HepG2 (cell line): ENCODE measurements around the gene NFE2. TPM values are rescaled to one million over a fixed set of nuclear protein-coding genes. Genes with fewer than 3 reads are reported as not detected.

Experiments
- AHR ChIP-seq: IDR thresholded peaks from 2 replicates; pipeline ENCODE4 v1.6.1; 2018; ENCODE audit warnings: missing genetic modification reagents, missing compliant biosample characterization
- GZF1 ChIP-seq: sonication (generic); formaldehyde crosslinking; IDR thresholded peaks from 2 replicates; pipeline ENCODE4 v1.5.1; 2020; ENCODE audit warnings: mild to moderate bottlenecking, missing genetic modification reagents
- IKZF1 ChIP-seq: fragments of 450-650 bp; IDR thresholded peaks from 2 replicates; pipeline ENCODE4 v1.7.1; 2016
- MZF1 ChIP-seq: sonication (generic); formaldehyde crosslinking; IDR thresholded peaks from 2 replicates; pipeline ENCODE4 v1.8.1; 2023; ENCODE audit warnings: mild to moderate bottlenecking, missing genetic modification reagents, borderline replicate concordance
- NFYC ChIP-seq: IDR thresholded peaks from 2 replicates; pipeline ENCODE4 v1.6.1; 2016; ENCODE audit warnings: missing genetic modification reagents, missing compliant biosample characterization
- PAF1 ChIP-seq: IDR thresholded peaks from 2 replicates; pipeline ENCODE4 v1.6.1; 2016; ENCODE audit warnings: missing genetic modification reagents, missing compliant biosample characterization
- POLR2AphosphoS5 ChIP-seq: IDR thresholded peaks from 2 replicates; pipeline ENCODE4 v1.6.1; 2012; ENCODE audit warnings: low read depth, low read length
- PRPF4 ChIP-seq: fragments of 200-400 bp; formaldehyde crosslinking; IDR thresholded peaks from 2 replicates; pipeline ENCODE4 v1.6.1; 2016; ENCODE audit warnings: low read length, low read depth; ENCODE audit not compliant: poor library complexity, severe bottlenecking
- RFX1 ChIP-seq: fragments of 450-650 bp; IDR thresholded peaks from 2 replicates; pipeline ENCODE4 v1.6.1; 2017
- RFXANK ChIP-seq: IDR thresholded peaks from 2 replicates; pipeline ENCODE4 v1.6.1; 2016
- SALL1 ChIP-seq: sonication (generic); formaldehyde crosslinking; IDR thresholded peaks from 2 replicates; pipeline ENCODE4 v1.8.0; 2022; ENCODE audit warnings: mild to moderate bottlenecking, missing genetic modification reagents
- SRSF1 ChIP-seq: fragments of 200-400 bp; formaldehyde crosslinking; optimal IDR thresholded peaks from 2 replicates; pipeline ENCODE3; 2017; ENCODE audit warnings: mild to moderate bottlenecking, low read depth, low read length, moderate library complexity
- SSRP1 ChIP-seq: IDR thresholded peaks from 2 replicates; pipeline ENCODE4 v1.6.1; 2016; ENCODE audit warnings: control low read depth
- TP53 ChIP-seq: sonication (generic); formaldehyde crosslinking; conservative IDR thresholded peaks from 2 replicates; pipeline ENCODE4 v1.4.0; 2020; ENCODE audit warnings: missing genetic modification reagents
- ZKSCAN5 ChIP-seq: sonication (generic); formaldehyde crosslinking; IDR thresholded peaks from 2 replicates; pipeline ENCODE4 v1.5.1; 2020; ENCODE audit warnings: mild to moderate bottlenecking, missing genetic modification reagents
- ZNF496 ChIP-seq: sonication (generic); formaldehyde crosslinking; IDR thresholded peaks from 2 replicates; pipeline ENCODE4 v1.8.1; 2023; ENCODE audit warnings: mild to moderate bottlenecking, moderate library complexity, missing genetic modification reagents; ENCODE audit not compliant: insufficient replicate concordance
- ZNF546 ChIP-seq: sonication (generic); formaldehyde crosslinking; conservative IDR thresholded peaks from 2 replicates; pipeline ENCODE4 v1.8.1; 2023; ENCODE audit warnings: mild to moderate bottlenecking, missing genetic modification reagents
- ZNF816 ChIP-seq: sonication (generic); formaldehyde crosslinking; IDR thresholded peaks from 2 replicates; pipeline ENCODE4 v1.8.0; 2022; ENCODE audit warnings: missing genetic modification reagents, mild to moderate bottlenecking, borderline replicate concordance
- polyA plus RNA-seq, 8 experiments: library from polyadenylated mRNA; depleted of rRNA in 3 of 8; stranded (reverse) in 7 of 8; unstranded in 1 of 8; fragments of >200 nt; fragmentation: Illumina TruSeq in 4 of 8; extraction: Trizol in 4 of 8; gene quantifications; 2 replicates each; pipeline versions ENCODE4 v1.2.1 to v1.2.3, GENCODE V29; 2011 to 2016; ENCODE audit warnings: low read depth in 4 of 8, missing spikeins in 1 of 8, mixed read lengths in 1 of 8; ENCODE audit not compliant: insufficient read depth in 1 of 8
- total RNA-seq, 5 experiments: library from RNA; depleted of rRNA; stranded (reverse); fragments of >200 nt; fragmentation: Illumina TruSeq; extraction: Trizol; gene quantifications; 2 replicates each; pipeline ENCODE4 v1.2.3, GENCODE V29; 2016; ENCODE audit warnings: low read depth in 1 of 5
- TF ChIP-seq, protein P1 (sequence below): sonication (generic); formaldehyde crosslinking; IDR thresholded peaks from 2 replicates; pipeline ENCODE4 v1.4.0; 2020; ENCODE audit warnings: missing genetic modification reagents, borderline replicate concordance
- TF ChIP-seq, protein P2 (sequence below): sonication (generic); formaldehyde crosslinking; IDR thresholded peaks from 2 replicates; pipeline ENCODE4 v1.5.0; 2020; ENCODE audit warnings: missing genetic modification reagents, mild to moderate bottlenecking, borderline replicate concordance
- TF ChIP-seq, protein P3 (sequence below): sonication (generic); formaldehyde crosslinking; IDR thresholded peaks from 2 replicates; pipeline ENCODE4 v1.5.1; 2020; ENCODE audit warnings: missing genetic modification reagents, mild to moderate bottlenecking, borderline replicate concordance
- TF ChIP-seq, protein P4 (sequence below): sonication (generic); formaldehyde crosslinking; IDR thresholded peaks from 2 replicates; pipeline ENCODE4 v1.5.0; 2020; ENCODE audit warnings: mild to moderate bottlenecking, missing genetic modification reagents

Gene NFE2
- total and polyA plus RNA-seq, 2 of the 13 experiments (the other 11 are each of a cell fraction or from before 2014, with no cell fraction given) = 4.5 to 7.8 TPM

DNA sequence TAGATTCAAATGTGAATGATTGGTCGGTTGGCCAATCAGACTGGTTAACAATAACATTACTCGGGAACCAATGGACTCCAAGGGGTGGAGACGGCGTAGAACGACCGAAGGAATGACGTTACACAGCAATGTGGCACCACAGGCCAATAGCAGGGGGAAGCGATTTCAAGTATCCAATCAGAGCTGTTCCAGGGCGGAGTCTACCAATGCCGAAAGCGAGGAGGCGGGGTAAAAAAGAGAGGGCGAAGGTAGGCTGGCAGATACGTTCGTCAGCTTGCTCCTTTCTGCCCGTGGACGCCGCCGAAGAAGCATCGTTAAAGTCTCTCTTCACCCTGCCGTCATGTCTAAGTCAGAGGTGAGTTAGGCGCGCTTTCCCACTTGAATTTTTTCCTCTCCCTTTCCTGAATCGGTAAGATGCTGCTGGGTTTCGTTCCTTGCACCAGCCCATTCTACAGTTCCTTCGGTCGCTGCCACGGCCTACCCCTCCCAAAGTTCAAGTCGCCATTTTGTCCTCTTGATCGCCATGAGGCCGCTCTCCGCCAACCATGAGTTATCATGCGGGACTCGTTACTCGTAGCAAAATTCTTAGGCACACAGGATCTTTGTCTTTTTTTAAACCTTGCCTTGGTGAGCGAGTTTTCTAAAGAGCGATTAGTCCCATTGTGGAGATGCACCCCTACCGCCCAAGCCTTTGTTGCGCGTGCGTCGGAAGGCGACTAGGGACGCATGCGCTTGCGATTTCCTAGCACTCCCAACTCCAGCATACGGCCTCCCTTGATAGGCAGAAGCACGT, 20.2 kb downstream of the NFE2 start, which contains the start of gene HNRNPA1 (continued):
- TF ChIP-seq, protein P1, sequence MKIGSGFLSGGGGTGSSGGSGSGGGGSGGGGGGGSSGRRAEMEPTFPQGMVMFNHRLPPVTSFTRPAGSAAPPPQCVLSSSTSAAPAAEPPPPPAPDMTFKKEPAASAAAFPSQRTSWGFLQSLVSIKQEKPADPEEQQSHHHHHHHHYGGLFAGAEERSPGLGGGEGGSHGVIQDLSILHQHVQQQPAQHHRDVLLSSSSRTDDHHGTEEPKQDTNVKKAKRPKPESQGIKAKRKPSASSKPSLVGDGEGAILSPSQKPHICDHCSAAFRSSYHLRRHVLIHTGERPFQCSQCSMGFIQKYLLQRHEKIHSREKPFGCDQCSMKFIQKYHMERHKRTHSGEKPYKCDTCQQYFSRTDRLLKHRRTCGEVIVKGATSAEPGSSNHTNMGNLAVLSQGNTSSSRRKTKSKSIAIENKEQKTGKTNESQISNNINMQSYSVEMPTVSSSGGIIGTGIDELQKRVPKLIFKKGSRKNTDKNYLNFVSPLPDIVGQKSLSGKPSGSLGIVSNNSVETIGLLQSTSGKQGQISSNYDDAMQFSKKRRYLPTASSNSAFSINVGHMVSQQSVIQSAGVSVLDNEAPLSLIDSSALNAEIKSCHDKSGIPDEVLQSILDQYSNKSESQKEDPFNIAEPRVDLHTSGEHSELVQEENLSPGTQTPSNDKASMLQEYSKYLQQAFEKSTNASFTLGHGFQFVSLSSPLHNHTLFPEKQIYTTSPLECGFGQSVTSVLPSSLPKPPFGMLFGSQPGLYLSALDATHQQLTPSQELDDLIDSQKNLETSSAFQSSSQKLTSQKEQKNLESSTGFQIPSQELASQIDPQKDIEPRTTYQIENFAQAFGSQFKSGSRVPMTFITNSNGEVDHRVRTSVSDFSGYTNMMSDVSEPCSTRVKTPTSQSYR (CRISPR knock-in tag) = no peak; the same call in 1 of the 2 replicates
- TF ChIP-seq, protein P2, sequence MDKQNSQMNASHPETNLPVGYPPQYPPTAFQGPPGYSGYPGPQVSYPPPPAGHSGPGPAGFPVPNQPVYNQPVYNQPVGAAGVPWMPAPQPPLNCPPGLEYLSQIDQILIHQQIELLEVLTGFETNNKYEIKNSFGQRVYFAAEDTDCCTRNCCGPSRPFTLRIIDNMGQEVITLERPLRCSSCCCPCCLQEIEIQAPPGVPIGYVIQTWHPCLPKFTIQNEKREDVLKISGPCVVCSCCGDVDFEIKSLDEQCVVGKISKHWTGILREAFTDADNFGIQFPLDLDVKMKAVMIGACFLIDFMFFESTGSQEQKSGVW = no peak
- TF ChIP-seq SSRP1 (CRISPR knock-in tag) (peak; percentile 93), ZNF496 (no peak), POLR2AphosphoS5 (peak; percentile 99), PRPF4 (no peak), PAF1 (CRISPR knock-in tag) (no peak; the same call in 1 of the 2 replicates), ZNF816 (CRISPR knock-in tag) (peak; percentile 66; the same call in 1 of the 2 replicates), GZF1 (CRISPR knock-in tag) (no peak), MZF1 (CRISPR knock-in tag) (no peak), ZNF546 (CRISPR knock-in tag) (0 out of 2 replicates have a peak, but pooled peaks have one; percentile 32), ZKSCAN5 (CRISPR knock-in tag) (no peak), RFXANK (CRISPR knock-in tag) (peak; percentile 22; the same call in 1 of the 2 replicates), SALL1 (peak; percentile 62), RFX1 (no peak), SRSF1 (peak; percentile 92), AHR (no peak), IKZF1 (no peak), NFYC (CRISPR knock-in tag) (peak; percentile 93), TP53 (CRISPR knock-in tag) (no peak; the same call in 1 of the 2 replicates)
- TF ChIP-seq, protein P3, sequence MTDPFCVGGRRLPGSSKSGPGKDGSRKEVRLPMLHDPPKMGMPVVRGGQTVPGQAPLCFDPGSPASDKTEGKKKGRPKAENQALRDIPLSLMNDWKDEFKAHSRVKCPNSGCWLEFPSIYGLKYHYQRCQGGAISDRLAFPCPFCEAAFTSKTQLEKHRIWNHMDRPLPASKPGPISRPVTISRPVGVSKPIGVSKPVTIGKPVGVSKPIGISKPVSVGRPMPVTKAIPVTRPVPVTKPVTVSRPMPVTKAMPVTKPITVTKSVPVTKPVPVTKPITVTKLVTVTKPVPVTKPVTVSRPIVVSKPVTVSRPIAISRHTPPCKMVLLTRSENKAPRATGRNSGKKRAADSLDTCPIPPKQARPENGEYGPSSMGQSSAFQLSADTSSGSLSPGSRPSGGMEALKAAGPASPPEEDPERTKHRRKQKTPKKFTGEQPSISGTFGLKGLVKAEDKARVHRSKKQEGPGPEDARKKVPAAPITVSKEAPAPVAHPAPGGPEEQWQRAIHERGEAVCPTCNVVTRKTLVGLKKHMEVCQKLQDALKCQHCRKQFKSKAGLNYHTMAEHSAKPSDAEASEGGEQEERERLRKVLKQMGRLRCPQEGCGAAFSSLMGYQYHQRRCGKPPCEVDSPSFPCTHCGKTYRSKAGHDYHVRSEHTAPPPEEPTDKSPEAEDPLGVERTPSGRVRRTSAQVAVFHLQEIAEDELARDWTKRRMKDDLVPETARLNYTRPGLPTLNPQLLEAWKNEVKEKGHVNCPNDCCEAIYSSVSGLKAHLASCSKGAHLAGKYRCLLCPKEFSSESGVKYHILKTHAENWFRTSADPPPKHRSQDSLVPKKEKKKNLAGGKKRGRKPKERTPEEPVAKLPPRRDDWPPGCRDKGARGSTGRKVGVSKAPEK (CRISPR knock-in tag) = no peak
- TF ChIP-seq, protein P4, sequence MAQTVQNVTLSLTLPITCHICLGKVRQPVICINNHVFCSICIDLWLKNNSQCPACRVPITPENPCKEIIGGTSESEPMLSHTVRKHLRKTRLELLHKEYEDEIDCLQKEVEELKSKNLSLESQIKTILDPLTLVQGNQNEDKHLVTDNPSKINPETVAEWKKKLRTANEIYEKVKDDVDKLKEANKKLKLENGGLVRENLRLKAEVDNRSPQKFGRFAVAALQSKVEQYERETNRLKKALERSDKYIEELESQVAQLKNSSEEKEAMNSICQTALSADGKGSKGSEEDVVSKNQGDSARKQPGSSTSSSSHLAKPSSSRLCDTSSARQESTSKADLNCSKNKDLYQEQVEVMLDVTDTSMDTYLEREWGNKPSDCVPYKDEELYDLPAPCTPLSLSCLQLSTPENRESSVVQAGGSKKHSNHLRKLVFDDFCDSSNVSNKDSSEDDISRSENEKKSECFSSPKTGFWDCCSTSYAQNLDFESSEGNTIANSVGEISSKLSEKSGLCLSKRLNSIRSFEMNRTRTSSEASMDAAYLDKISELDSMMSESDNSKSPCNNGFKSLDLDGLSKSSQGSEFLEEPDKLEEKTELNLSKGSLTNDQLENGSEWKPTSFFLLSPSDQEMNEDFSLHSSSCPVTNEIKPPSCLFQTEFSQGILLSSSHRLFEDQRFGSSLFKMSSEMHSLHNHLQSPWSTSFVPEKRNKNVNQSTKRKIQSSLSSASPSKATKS (CRISPR knock-in tag) = no peak
